Measurements from ENCODE around the gene KMT2E. TPM values are rescaled to one million over a fixed set of nuclear protein-coding genes. Genes with fewer than 3 reads are reported as not detected.
"Not testable (repeated sequence)": the region's sequence is repeated elsewhere in the genome, so short reads cannot be mapped to it uniquely, and the experiment has no call there.

The KMT2E gene
- total RNA-seq, 1 experiment from 2014 or later, result 63.9 TPM

- intact Hi-C loops (cut with micrococcal nuclease; ENCODE audit: unreplicated experiment), result no loop called here
- DNase-seq (ENCODE audit: low spot score), result no peak
- ChIA-PET POLR2A (ENCODE audit: low non-redundant PET) (no interaction called here), CTCF (no interaction called here)
- H3K27me3 ChIP-seq (replicated peaks; ENCODE audit: insufficient read depth, low read depth, low read length, poor library complexity), result no peaks in the 10 kb centered on the region
- H3K36me3 ChIP-seq (ENCODE audit: insufficient read depth, low read length, poor library complexity, severe bottlenecking), result no peaks in the 10 kb centered on the region
- peaks cover 41% of the 10 kb centered on the region for H3K4me1 ChIP-seq (ENCODE audit: insufficient read depth, low read length, poor library complexity, severe bottlenecking)
- TF ChIP-seq CTCF (conservative IDR thresholded peaks at IDR 0.05; ENCODE audit: low read depth, low read length), result no peak
- no peak for TF ChIP-seq EZH2 (IDR thresholded peaks at IDR 0.05; ENCODE audit: borderline replicate concordance, low read depth, low read length, poor library complexity, severe bottlenecking)
- no peak overlapping the region for H3K4me3 ChIP-seq (ENCODE audit: low read depth, low read length, poor library complexity, severe bottlenecking)
- no peak overlapping the region for H3K27ac ChIP-seq (ENCODE audit: low read depth, low read length, poor library complexity, severe bottlenecking)
- no peaks in the 10 kb centered on the region for H3K9me3 ChIP-seq (ENCODE audit: low read depth, low read length, poor library complexity, severe bottlenecking)
- BruUV-seq (replicated peaks), result no TSS peak
Measured at GRCh38 chr7:105028004-105028403, 14.0 kb downstream of the KMT2E start.

DNA sequence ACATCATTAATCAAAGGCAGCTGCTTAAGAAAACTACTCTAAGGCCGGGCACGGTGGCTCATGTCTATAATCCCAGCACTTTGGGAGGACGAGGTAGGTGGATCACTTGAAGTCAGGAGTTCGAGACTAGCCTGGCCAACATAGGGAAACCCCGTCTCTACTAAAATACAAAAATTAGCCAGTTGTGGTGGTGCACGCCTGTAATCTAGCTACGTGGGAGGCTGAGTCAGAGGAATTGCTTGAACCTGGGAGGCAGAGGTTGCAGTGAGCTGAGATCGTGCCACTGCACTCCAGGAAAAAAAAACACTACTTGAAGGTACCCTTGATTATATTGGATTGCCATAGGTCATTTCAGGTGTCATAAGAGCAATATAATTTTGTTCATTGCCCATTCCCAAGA lies 14.9 kb downstream of the KMT2E start:
- H3K4me3 ChIP-seq (ENCODE audit: low read depth, low read length, poor library complexity, severe bottlenecking); H3K27ac ChIP-seq (ENCODE audit: low read depth, low read length, poor library complexity, severe bottlenecking); DNase-seq (ENCODE audit: low spot score); POLR2A ChIA-PET (ENCODE audit: low non-redundant PET); CTCF ChIA-PET; BruUV-seq (replicated peaks); H3K27me3 ChIP-seq (replicated peaks; ENCODE audit: insufficient read depth, low read depth, low read length, poor library complexity); H3K36me3 ChIP-seq (ENCODE audit: insufficient read depth, low read length, poor library complexity, severe bottlenecking); intact Hi-C loops (cut with micrococcal nuclease; ENCODE audit: unreplicated experiment); H3K9me3 ChIP-seq (ENCODE audit: low read depth, low read length, poor library complexity, severe bottlenecking): not testable (repeated sequence)
- H3K4me1 ChIP-seq (ENCODE audit: insufficient read depth, low read length, poor library complexity, severe bottlenecking), result peaks cover 35% of the 10 kb centered on the region

- Histone ChIP-seq H3K27ac (ENCODE audit: low read depth, low read length, poor library complexity, severe bottlenecking) (no peak overlapping the region), H3K4me1 (ENCODE audit: insufficient read depth, low read length, poor library complexity, severe bottlenecking) (peaks cover 20% of the 10 kb centered on the region), H3K36me3 (ENCODE audit: insufficient read depth, low read length, poor library complexity, severe bottlenecking) (no peaks in the 10 kb centered on the region), H3K9me3 (ENCODE audit: low read depth, low read length, poor library complexity, severe bottlenecking) (no peaks in the 10 kb centered on the region), H3K27me3 (replicated peaks; ENCODE audit: insufficient read depth, low read depth, low read length, poor library complexity) (no peaks in the 10 kb centered on the region), H3K4me3 (ENCODE audit: low read depth, low read length, poor library complexity, severe bottlenecking) (no peak overlapping the region)
- no TSS peak for BruUV-seq (replicated peaks)
- no peak for TF ChIP-seq EZH2 (IDR thresholded peaks at IDR 0.05; ENCODE audit: borderline replicate concordance, low read depth, low read length, poor library complexity, severe bottlenecking)
- TF ChIP-seq CTCF (conservative IDR thresholded peaks at IDR 0.05; ENCODE audit: low read depth, low read length), result no peak
- CTCF ChIA-PET, result no interaction called here
- POLR2A ChIA-PET (ENCODE audit: low non-redundant PET), result no interaction called here
- DNase-seq (ENCODE audit: low spot score), result no peak
- intact Hi-C loops (cut with micrococcal nuclease; ENCODE audit: unreplicated experiment), result no loop called here
Measured at GRCh38 chr7:105030447-105030846, 16.4 kb downstream of the KMT2E start.

GRCh38 chr7:105032553-105033214 lies 18.7 kb downstream of the KMT2E start:
- BruUV-seq (replicated peaks), result no TSS peak
- POLR2A ChIA-PET (ENCODE audit: low non-redundant PET), result no interaction called here

More at GRCh38 chr7:105032553-105033214, 18.7 kb downstream of the KMT2E start:
- Histone ChIP-seq H3K9me3 (ENCODE audit: low read depth, low read length, poor library complexity, severe bottlenecking) (no peaks in the 10 kb centered on the region), H3K4me1 (ENCODE audit: insufficient read depth, low read length, poor library complexity, severe bottlenecking) (peaks cover 11% of the 10 kb centered on the region), H3K4me3 (ENCODE audit: low read depth, low read length, poor library complexity, severe bottlenecking) (no peak overlapping the region), H3K27ac (ENCODE audit: low read depth, low read length, poor library complexity, severe bottlenecking) (no peak overlapping the region), H3K36me3 (ENCODE audit: insufficient read depth, low read length, poor library complexity, severe bottlenecking) (no peaks in the 10 kb centered on the region), H3K27me3 (replicated peaks; ENCODE audit: insufficient read depth, low read depth, low read length, poor library complexity) (no peaks in the 10 kb centered on the region)
- intact Hi-C loops (cut with micrococcal nuclease; ENCODE audit: unreplicated experiment), result no loop called here
- TF ChIP-seq EZH2 (IDR thresholded peaks at IDR 0.05; ENCODE audit: borderline replicate concordance, low read depth, low read length, poor library complexity, severe bottlenecking) (no peak), CTCF (conservative IDR thresholded peaks at IDR 0.05; ENCODE audit: low read depth, low read length) (no peak)
- DNase-seq (ENCODE audit: low spot score), result no peak
- CTCF ChIA-PET, result no interaction called here
